ENCODE results near the gene CDHR5.

DNA sequence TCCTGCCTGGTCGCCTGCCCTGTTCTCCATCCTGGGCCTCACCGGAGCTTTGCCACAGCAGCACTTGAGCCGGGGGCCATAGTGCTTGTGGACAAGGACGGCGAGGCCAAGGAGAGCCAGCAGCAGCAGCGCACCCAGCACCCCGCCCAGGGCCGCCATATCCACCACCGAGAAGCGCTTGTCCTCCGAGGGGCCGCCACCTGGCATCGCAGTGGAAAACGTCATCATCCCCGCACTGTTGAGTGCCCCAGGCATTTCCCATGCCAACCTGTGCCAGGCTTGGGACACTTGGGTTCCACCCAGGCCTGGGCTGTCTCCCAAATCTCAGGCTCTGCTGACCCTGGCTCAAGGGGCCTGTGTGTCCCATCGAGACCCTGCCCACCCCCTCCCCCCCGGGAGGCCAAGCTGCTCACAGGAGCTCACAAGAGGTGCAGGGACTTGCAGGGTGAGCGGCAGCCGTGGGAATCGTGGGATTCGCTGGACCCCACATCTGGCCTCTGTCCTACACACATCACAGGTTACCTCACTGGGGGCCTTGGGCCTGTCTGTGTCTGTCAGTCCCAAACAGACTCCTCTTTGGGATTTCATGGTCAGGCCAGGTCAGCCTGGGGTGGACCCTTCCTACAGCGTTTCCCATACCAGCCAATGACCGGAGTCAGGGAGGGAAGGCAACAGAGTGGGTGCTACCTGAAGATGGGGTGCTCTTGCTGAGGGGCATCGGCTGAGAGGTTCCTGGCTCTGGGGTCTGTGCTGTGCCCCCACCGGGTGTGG lies 6.7 kb downstream of the CDHR5 start:
- TF ChIP-seq, protein P1, sequence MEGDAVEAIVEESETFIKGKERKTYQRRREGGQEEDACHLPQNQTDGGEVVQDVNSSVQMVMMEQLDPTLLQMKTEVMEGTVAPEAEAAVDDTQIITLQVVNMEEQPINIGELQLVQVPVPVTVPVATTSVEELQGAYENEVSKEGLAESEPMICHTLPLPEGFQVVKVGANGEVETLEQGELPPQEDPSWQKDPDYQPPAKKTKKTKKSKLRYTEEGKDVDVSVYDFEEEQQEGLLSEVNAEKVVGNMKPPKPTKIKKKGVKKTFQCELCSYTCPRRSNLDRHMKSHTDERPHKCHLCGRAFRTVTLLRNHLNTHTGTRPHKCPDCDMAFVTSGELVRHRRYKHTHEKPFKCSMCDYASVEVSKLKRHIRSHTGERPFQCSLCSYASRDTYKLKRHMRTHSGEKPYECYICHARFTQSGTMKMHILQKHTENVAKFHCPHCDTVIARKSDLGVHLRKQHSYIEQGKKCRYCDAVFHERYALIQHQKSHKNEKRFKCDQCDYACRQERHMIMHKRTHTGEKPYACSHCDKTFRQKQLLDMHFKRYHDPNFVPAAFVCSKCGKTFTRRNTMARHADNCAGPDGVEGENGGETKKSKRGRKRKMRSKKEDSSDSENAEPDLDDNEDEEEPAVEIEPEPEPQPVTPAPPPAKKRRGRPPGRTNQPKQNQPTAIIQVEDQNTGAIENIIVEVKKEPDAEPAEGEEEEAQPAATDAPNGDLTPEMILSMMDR (conservative IDR thresholded peaks at IDR 0.05; ENCODE audit: low read depth, low read length), result no peak
- TF ChIP-seq EZH2 (IDR thresholded peaks at IDR 0.05; ENCODE audit: borderline replicate concordance, low read depth, low read length, poor library complexity, severe bottlenecking), result no peak
